Fibroblast of peridontal ligament (primary cell): ENCODE results near the gene SAMHD1.
"Not testable (repeated sequence)": the region's sequence is repeated elsewhere in the genome, so short reads cannot be mapped to it uniquely, and the experiment has no call there.

ENCODE experiments used
- DNase-seq: peaks from one replicate; pipeline ENCODE4 v3.0.0-alpha.2; 2010; ENCODE audit errors: extremely low read depth

Gene SAMHD1

DNA sequence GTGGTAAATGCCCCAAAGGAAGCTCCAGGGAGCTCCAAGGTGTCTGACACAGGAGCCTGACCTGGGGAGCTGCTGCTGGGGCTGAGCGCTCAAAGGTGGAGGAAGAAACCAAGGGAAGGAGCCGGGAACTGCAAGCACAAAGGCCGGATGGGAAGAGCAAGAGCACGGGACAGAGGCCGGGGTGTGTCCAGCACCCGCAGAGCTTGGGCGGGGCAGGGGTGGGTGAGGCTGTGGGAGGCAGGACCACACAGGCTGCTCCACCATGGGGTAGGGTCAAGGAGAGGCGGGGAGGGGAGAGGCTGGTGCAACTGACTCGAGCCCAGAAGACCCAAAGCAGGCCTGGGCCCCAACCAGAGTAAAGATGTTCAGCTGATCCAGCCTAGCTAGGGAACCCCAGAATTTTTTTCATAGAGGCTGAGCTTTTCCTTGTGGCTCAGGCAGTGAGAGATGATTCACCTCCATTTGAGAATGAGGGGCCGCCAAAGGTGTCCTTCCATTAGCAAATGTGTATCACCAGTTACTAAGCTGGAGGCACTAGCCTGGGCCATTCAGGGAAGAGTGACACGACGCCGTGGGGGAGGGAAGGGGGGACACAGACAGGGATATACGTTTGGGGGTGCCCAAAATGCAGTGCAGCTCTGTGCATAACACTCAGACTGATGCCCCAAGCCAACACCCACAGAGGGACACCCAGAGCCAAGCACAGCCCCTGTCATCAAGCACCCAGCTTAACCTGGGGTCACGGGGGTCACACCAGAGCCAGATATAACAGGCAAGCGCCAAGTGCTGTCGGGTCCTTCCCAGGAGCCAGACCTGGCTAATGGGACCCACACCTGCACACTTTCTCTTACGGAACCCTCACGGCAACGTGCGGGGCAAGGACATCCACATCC, 96.9 kb downstream of the SAMHD1 start:
- DNase-seq: no peak

DNA sequence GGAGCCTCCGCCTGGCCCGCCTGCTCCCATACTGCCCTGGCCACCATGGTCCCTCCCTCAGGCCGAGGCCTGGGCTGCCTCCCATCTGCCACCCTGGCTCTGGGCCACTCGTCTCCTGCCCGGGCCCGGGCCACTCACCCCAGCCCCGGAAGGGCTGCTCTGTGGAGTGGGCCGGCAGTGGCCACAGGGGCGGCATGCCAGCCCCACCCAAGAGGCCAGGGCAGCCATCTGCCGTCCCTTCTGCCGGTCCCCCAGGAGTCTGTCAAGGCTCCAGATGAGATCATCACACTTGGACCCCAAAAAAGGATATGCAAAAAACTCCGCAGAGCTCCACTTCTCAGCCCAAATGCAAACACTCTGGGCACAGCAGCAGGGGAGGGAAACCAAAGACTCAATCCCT, 99.3 kb downstream of the SAMHD1 start:
- no peak for DNase-seq

DNA sequence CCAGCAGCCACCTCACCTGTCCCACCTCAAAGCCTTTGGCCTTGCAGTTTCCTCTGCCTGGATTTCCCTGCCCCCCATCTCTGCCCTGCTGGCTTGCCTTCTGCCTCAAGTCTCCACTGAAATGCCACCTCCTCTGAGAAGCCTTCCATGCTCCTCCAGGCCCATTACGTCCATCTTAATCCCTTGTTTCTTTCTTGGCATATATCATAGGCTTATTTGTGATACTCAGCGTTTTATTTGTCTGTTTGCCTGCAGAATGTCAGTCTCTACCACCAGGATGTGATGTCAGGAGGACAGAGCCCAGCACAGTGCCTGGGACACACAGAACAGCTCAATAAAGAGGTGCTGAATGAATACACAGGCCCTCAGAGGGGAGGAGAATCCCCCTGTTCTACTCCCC, 100.0 kb downstream of the SAMHD1 start:
- no peak for DNase-seq

DNA sequence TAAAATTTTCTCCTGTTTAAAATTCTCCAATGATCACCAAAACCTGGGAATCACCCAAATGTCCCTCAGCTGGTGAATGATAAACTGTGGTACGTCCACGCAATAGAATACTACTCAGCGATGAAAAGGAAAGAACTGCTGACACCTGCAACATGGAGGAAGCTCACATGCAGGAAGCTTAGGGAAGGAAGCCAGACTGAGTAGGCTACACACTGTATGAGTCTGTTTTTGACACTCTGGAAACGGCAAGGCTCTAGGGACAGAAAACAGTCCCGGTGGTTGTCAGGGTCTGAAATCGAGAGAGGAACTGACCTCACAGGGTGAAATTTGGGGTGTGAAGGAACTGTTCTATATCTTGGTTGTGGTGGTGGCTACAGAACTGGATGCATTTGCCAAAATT, 100.7 kb downstream of the SAMHD1 start:
- DNase-seq: no peak

DNA sequence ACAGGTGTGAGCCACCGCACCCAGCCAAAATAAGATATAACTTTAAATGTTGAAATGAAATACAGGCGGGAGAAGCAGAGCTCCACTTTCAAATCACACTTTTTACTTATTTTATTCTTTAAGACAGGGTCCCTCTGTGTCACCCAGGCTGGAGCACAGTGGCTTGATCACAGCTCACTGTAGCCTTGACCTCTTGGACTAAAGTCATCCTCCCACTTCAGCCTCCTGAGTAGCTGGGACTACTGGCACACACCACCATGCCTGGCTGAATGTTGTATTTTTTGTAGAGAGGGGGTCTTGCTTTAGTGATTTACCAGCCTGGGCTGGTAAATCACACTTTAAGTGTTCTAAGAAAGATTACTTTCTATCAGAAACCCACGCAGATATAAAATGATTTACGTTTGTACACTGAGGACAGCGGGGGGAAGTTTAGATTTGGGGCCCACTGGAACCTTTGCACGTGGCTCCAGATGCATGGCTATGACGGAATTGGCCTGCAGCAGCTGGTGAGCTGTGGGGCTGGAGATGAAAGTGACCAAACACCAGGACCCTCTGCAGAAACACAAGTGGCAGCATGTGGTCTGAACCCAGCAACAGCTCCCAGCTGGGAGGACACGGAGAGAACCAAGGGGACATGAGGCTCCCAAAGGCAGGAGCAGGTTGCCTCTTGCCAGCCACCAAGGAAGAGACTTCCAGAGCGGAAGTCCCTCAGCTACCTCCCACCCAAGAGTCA, 102.0 kb downstream of the SAMHD1 start:
- DNase-seq: no peak

DNA sequence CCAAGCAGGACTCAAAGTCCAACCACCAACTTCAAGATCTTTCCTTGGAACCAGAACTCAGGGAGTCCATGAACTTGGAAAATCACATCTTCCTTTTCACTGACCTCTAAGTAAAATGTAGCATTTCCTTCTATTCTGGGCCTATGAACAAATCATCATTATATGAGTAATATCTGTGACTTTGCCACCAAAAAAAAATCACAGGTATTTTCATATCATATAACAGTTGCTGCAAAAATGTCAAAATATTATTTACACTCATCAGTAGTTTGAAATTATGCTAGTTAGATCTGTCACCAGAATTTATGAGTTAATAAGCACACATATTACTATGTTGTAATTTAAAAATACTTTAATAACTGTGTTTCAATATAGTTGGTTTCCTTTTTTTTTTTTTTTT, 102.8 kb downstream of the SAMHD1 start:
- DNase-seq: no peak

DNA sequence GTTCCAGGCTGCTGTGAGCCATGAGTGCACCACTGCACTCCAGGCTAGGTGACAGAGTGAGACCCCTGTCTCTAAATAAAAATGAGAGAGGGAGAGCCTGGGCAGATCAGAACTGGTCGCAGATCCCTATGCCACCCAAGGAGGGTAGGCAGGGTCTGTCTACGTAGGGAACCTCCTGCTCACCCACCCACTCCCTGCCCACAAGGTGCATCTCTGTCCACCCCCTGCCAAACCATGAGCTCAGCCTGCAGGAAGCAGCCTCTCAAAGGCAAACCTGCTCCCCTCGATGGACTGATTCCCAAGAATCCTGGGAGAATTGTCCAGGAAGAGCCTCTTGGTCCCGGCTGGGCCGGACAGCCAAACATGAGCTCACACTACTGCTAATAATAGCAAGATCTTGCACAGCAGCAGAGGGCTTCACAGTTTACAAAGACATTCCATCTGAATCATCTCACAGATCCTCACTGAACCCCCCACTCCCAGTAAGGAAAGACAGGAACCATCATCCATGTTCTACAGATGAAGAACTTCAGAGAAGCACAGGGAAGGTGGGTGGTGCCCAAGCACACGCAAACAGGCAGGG, 103.3 kb downstream of the SAMHD1 start:
- DNase-seq: peak; percentile 91

DNA sequence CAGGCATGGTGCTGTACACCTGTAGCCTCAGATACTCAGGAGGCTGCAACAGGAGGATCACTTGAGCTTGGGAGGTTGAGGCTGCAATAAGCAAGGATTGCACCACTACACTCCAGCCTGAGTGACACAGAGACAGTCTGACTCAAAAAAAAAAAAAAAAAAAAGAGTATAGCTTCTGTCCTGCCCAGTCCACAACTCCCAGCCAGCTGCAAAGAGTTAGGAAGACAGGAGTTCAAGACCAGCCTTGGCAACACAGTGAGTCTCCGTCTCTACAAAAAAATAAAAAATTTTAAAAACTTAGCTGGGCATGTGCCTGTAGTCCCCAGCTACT, 103.8 kb downstream of the SAMHD1 start:
- peak; percentile 31 for DNase-seq

DNA sequence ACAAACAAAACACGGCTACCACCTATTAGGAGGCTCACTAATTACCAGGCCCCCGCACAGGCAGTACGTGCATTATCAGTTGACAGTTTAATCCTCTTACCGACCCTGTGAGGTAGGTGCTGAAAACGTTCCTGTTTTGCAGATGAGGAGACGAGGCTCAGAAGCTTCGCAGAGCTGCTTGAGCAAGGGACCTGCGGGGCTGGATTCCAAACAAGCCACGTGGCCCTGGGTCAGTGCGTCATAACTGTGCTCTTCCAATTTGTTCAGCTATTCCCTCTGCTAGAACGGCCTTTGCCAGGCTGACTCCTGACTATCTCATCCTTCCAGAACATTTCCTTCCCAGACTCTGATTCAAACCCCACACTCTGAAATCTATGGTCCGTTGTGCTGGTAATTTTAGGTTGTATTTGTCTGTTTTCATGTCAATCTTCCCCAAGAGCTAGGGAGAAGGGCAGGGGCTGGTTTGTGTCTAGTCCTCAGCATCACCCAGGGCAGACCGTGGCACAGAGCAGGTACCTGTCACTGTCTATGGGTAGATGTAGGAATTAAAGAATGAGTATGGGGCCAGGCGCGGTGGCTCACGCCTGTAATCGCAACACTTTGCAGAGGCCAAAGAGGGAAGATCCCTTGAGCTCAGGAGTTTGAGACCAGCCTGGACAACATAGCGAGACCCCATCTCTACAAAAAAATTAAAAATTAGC, 104.3 kb downstream of the SAMHD1 start:
- DNase-seq: no peak

DNA sequence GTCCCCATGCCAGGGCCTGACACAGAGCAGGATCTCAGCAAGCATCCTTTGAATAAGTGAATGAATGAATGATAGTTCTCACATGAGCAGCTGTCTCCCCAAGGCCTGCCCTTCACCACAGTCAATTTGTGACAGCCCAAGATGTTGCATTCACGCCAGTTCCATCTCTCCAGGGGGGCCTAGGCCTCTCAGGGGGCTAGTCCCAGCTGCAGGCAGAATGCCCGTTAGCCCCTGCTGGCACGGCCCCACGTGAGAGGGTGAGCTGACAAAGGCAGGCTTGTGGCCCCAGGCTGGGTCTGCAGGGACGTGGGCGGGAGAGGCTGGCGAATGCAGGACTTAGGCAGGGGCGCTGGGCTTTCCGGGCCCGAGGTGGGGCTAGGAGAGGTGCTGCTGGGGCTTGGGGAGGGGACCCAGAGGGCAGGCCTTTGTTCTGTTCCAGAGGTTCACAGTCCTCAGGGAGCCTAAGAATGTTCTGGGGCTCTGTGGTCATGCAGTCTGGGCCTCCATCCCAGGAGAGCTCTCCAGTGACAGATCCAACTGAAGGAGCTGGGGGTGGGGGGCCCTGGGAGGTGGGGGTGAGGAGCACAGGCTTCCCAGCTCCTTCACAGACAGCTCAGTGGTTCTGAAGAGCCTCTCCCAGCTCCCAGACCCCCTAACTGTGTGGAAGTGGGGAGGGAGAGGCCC, 106.1 kb downstream of the SAMHD1 start:
- DNase-seq: no peak

DNA sequence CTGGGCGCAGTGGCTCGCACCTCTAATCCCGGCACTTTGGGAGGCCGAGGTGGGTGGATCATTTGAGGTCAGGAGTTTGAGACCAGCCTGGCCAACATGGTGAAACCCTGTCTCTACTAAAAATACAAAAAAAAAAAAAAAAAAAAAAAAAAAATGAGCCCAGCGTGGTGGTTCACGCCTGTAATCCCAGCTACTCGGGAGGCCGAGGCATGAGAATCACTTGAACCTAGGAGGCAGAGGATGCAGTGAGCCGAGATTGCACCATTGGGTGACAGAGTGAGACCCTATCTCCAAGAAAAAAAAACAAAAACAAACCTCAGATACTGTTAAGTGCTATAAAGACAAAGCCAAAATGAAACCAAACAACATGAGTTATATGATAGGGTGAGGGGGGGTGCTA, 110.5 kb downstream of the SAMHD1 start:
- DNase-seq: not testable (repeated sequence)
